ENCODE measurements around the gene RXFP1.
"Not testable (repeated sequence)": the region's sequence is repeated elsewhere in the genome, so short reads cannot be mapped to it uniquely, and the experiment has no call there.

- not testable (repeated sequence) for TF ChIP-seq POLR2A (IDR thresholded peaks at IDR 0.05)
- TF ChIP-seq, protein P1, sequence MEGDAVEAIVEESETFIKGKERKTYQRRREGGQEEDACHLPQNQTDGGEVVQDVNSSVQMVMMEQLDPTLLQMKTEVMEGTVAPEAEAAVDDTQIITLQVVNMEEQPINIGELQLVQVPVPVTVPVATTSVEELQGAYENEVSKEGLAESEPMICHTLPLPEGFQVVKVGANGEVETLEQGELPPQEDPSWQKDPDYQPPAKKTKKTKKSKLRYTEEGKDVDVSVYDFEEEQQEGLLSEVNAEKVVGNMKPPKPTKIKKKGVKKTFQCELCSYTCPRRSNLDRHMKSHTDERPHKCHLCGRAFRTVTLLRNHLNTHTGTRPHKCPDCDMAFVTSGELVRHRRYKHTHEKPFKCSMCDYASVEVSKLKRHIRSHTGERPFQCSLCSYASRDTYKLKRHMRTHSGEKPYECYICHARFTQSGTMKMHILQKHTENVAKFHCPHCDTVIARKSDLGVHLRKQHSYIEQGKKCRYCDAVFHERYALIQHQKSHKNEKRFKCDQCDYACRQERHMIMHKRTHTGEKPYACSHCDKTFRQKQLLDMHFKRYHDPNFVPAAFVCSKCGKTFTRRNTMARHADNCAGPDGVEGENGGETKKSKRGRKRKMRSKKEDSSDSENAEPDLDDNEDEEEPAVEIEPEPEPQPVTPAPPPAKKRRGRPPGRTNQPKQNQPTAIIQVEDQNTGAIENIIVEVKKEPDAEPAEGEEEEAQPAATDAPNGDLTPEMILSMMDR (IDR thresholded peaks at IDR 0.05) = not testable (repeated sequence)
Measured at GRCh38 chr4:158663255-158663654, 141.6 kb downstream of the RXFP1 start.

Measured in prostate gland (tissue), 2 donors.